ENCODE data around the gene FNIP1.
A peak's percentile ranks its signal among the peaks of the same experiment; 100 is the strongest.
"Not testable (repeated sequence)": the region's sequence is repeated elsewhere in the genome, so short reads cannot be mapped to it uniquely, and the experiment has no call there.

FNIP1 gene

GRCh38 chr5:131724089-131724488 is 72.7 kb downstream of the FNIP1 start:
- not testable (repeated sequence) for H3K4me3 Mint-ChIP-seq; H3K27ac Mint-ChIP-seq; DNase-seq; H3K4me1 Mint-ChIP-seq; H3K27me3 Mint-ChIP-seq (ENCODE audit: low read depth, poor library complexity)
- Mint-ChIP-seq H3K36me3 (ENCODE audit: low read depth) (peaks cover 83% of the 10 kb centered on the region), H3K9me3 (peaks cover 75% of the 10 kb centered on the region)

- H3K27me3 Mint-ChIP-seq (ENCODE audit: low read depth, poor library complexity) = no peaks in the 10 kb centered on the region
- TF ChIP-seq CTCF (IDR thresholded peaks at IDR 0.05) = no peak
- H3K4me1 Mint-ChIP-seq = no peaks in the 10 kb centered on the region
- DNase-seq = no peak
- peaks cover 41% of the 10 kb centered on the region for H3K9me3 Mint-ChIP-seq
- H3K27ac Mint-ChIP-seq = no peak overlapping the region
- peaks cover 80% of the 10 kb centered on the region for H3K36me3 Mint-ChIP-seq (ENCODE audit: low read depth)
- no peak overlapping the region for H3K4me3 Mint-ChIP-seq
Observed at GRCh38 chr5:131720714-131721113, 76.1 kb downstream of the FNIP1 start.

GRCh38 chr5:131719564-131719963 is 77.3 kb downstream of the FNIP1 start:
- Mint-ChIP-seq H3K27me3 (ENCODE audit: low read depth, poor library complexity) (no peaks in the 10 kb centered on the region), H3K4me1 (no peaks in the 10 kb centered on the region), H3K27ac (no peak overlapping the region), H3K36me3 (ENCODE audit: low read depth) (peaks cover 73% of the 10 kb centered on the region), H3K4me3 (no peak overlapping the region), H3K9me3 (peaks cover 30% of the 10 kb centered on the region)
- no peak for DNase-seq
- TF ChIP-seq CTCF (IDR thresholded peaks at IDR 0.05) = no peak

GRCh38 chr5:131718487-131719014 is 78.3 kb downstream of the FNIP1 start:
- H3K4me1 Mint-ChIP-seq = no peaks in the 10 kb centered on the region
- H3K27ac Mint-ChIP-seq = peak overlapping the region; percentile 34
- TF ChIP-seq CTCF (IDR thresholded peaks at IDR 0.05) = no peak
- peaks cover 74% of the 10 kb centered on the region for H3K36me3 Mint-ChIP-seq (ENCODE audit: low read depth)
- no peaks in the 10 kb centered on the region for H3K27me3 Mint-ChIP-seq (ENCODE audit: low read depth, poor library complexity)
- DNase-seq = no peak
- no peak overlapping the region for H3K4me3 Mint-ChIP-seq
- peaks cover 24% of the 10 kb centered on the region for H3K9me3 Mint-ChIP-seq

DNA sequence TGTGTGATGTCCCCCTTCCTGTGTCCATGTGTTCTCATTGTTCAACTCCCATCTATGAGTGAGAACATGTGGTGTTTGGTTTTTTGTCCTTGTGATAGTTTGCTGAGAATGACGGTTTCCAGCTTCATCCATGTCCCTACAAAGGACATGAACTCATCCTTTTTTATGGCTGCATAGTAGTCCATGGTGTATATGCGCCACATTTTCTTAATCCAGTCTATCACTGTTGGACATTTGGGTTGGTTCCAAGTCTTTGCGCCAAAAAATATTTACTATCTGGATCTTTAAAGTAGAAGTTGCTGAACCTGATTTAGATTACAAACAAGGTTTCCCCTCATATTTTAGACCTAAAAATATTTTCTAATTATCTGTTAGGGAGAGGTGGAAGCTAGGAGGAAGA is 79.7 kb downstream of the FNIP1 start:
- H3K36me3 Mint-ChIP-seq (ENCODE audit: low read depth) = peaks cover 80% of the 10 kb centered on the region
- not testable (repeated sequence) for H3K27me3 Mint-ChIP-seq (ENCODE audit: low read depth, poor library complexity); DNase-seq; H3K4me3 Mint-ChIP-seq; H3K27ac Mint-ChIP-seq; H3K4me1 Mint-ChIP-seq
- peaks cover 24% of the 10 kb centered on the region for H3K9me3 Mint-ChIP-seq

GRCh38 chr5:131716650-131717049 is 80.2 kb downstream of the FNIP1 start:
- peaks cover 75% of the 10 kb centered on the region for H3K36me3 Mint-ChIP-seq (ENCODE audit: low read depth)
- H3K4me1 Mint-ChIP-seq = no peaks in the 10 kb centered on the region
- H3K27ac Mint-ChIP-seq = no peak overlapping the region
- DNase-seq = no peak
- no peak for TF ChIP-seq CTCF (IDR thresholded peaks at IDR 0.05)
- H3K4me3 Mint-ChIP-seq = no peak overlapping the region
- H3K27me3 Mint-ChIP-seq (ENCODE audit: low read depth, poor library complexity) = no peaks in the 10 kb centered on the region
- peaks cover 21% of the 10 kb centered on the region for H3K9me3 Mint-ChIP-seq

DNA sequence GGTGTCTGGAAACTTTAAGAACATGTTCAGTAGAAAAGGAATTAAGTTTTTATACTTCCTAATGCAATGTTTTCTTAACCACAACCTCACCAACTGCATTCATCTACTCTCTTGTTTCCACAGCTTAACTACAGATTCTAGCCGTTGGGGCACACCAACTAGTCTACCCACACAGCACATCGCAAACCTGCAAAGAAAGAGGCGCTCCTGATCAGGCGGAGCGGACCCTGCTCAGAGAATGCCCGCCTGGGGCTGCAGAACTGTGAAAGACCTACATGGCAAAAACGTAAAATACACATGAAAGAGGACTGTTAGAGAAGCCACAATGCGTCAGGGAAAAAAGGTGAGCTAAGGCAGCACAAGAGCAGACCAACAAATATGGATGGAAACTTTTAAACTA is 86.4 kb downstream of the FNIP1 start:
- H3K4me1 Mint-ChIP-seq = no peaks in the 10 kb centered on the region
- peak overlapping the region; percentile 54 for H3K27ac Mint-ChIP-seq
- no peaks in the 10 kb centered on the region for H3K9me3 Mint-ChIP-seq
- H3K4me3 Mint-ChIP-seq = no peak overlapping the region
- no peak for DNase-seq
- no peaks in the 10 kb centered on the region for H3K27me3 Mint-ChIP-seq (ENCODE audit: low read depth, poor library complexity)
- H3K36me3 Mint-ChIP-seq (ENCODE audit: low read depth) = peaks cover 31% of the 10 kb centered on the region
- no peak for TF ChIP-seq CTCF (IDR thresholded peaks at IDR 0.05)
